Neural progenitor cell (in vitro differentiated cells): ENCODE results near the gene OSCAR. TPM values are rescaled to one million over a fixed set of nuclear protein-coding genes. Genes with fewer than 3 reads are reported as not detected.

Experiments
- DNase-seq: peaks from one replicate; pipeline ENCODE4 v3.0.0-alpha.2; 2016; ENCODE audit warnings: low spot score
- H2AFZ ChIP-seq: fragments of 200-600 bp; sonication (generic); replicated peaks from 2 replicates; pipeline ENCODE4 v1.6.1; 2016; ENCODE audit warnings: antibody characterized with exemption
- H3F3A ChIP-seq: fragments of 200-600 bp; sonication (generic); 2 replicates; pipeline ENCODE4 v1.6.1; 2016; ENCODE audit warnings: antibody characterized with exemption, low read depth
- H3K27ac ChIP-seq: fragments of 200-600 bp; sonication (generic); 2 replicates; pipeline ENCODE4 v1.5.1; 2016; ENCODE audit warnings: mild to moderate bottlenecking
- H3K27me3 ChIP-seq: fragments of 200-600 bp; sonication (generic); 2 replicates; pipeline ENCODE4 v1.6.1; 2016; ENCODE audit warnings: mild to moderate bottlenecking, moderate library complexity
- H3K36me3 ChIP-seq: fragments of 200-600 bp; sonication (generic); 2 replicates; pipeline ENCODE4 v1.5.1; 2016
- H3K4me1 ChIP-seq: fragments of 200-600 bp; sonication (generic); 2 replicates; pipeline ENCODE4 v1.6.1; 2016; ENCODE audit warnings: mixed run types
- H3K4me2 ChIP-seq: fragments of 200-600 bp; sonication (generic); 2 replicates; pipeline ENCODE4 v1.6.1; 2016
- H3K4me3 ChIP-seq: fragments of 200-600 bp; sonication (generic); 2 replicates; pipeline ENCODE4 v1.5.1; 2016
- H3K79me2 ChIP-seq: fragments of 200-600 bp; sonication (generic); 2 replicates; pipeline ENCODE4 v1.6.1; 2016; ENCODE audit warnings: low read depth
- H3K9ac ChIP-seq: fragments of 200-600 bp; sonication (generic); 2 replicates; pipeline ENCODE4 v1.6.1; 2016
- H3K9me3 ChIP-seq: fragments of 200-600 bp; sonication (generic); 2 replicates; pipeline ENCODE4 v1.5.1; 2016; ENCODE audit warnings: low read depth
- H4K20me1 ChIP-seq: fragments of 200-600 bp; sonication (generic); 2 replicates; pipeline ENCODE4 v1.6.1; 2016; ENCODE audit warnings: low read depth
- H3K27ac Mint-ChIP-seq: 3 replicates; pipeline ENCODE4 v1.8.0; 2021; ENCODE audit warnings: mixed read lengths
- H3K27me3 Mint-ChIP-seq: 2 replicates; pipeline ENCODE4 v1.8.0; 2022; ENCODE audit warnings: low read depth, mild to moderate bottlenecking, inconsistent platforms, moderate library complexity, mixed read lengths; ENCODE audit not compliant: insufficient read depth
- H3K36me3 Mint-ChIP-seq: 3 replicates; pipeline ENCODE4 v1.8.0; 2021; ENCODE audit warnings: mixed read lengths
- H3K4me1 Mint-ChIP-seq: 3 replicates; pipeline ENCODE4 v1.8.0; 2021; ENCODE audit warnings: mixed read lengths
- H3K4me3 Mint-ChIP-seq: 3 replicates; pipeline ENCODE4 v1.8.0; 2021; ENCODE audit warnings: mild to moderate bottlenecking, moderate library complexity, mixed read lengths
- H3K9me3 Mint-ChIP-seq: 3 replicates; pipeline ENCODE4 v1.8.0; 2020; ENCODE audit warnings: mixed read lengths
- EZH2 ChIP-seq: fragments of 200-600 bp; sonication (generic); IDR thresholded peaks from 2 replicates; pipeline ENCODE4 v1.6.1; 2017; ENCODE audit warnings: antibody characterized with exemption, mild to moderate bottlenecking, moderate library complexity
- EZH2phosphoT487 ChIP-seq: fragments of 200-600 bp; sonication (generic); IDR thresholded peaks from 2 replicates; pipeline ENCODE4 v1.6.1; 2017; ENCODE audit warnings: antibody characterized with exemption
- total RNA-seq: library from RNA; depleted of rRNA; stranded (reverse); fragments of >200 nt; gene quantifications from 2 replicates; pipeline ENCODE4 v1.2.3, GENCODE V29; 2015; ENCODE audit warnings: low replicate concordance
- TF ChIP-seq, protein P1 (sequence below): fragments of 200-600 bp; sonication (generic); IDR thresholded peaks from 2 replicates; pipeline ENCODE4 v1.5.1; 2017; ENCODE audit warnings: antibody characterized with exemption, mild to moderate bottlenecking

The OSCAR gene
- total RNA-seq, 1 donor from 2014 or later = not detected

DNA sequence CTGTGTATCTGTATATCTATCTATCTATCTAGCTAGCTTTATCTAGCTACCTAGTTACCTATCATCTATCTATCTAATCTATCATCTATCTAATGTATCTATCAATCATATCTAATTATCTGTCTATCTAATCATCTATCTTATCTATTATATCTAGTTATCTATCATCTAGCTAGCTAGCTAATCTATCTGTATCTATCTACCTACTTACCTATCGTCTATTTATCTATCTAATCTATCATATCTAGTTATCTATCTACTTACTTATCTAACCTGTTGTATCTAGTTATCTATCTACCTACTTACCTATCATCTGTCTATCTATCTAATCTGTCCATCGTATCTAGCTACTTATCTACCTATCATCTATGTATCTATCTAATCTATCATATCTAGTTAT lies 54.8 kb downstream of the OSCAR start:
- no peaks in the 10 kb centered on the region for H3K4me1 ChIP-seq
- no peak overlapping the region for H3K4me3 ChIP-seq
- no peak overlapping the region for H3K4me2 ChIP-seq
- peaks cover 19% of the 10 kb centered on the region for H3K27me3 ChIP-seq
- no peak overlapping the region for H2AFZ ChIP-seq
- H3K36me3 ChIP-seq = no peaks in the 10 kb centered on the region
- no peaks in the 10 kb centered on the region for H3K4me1 Mint-ChIP-seq
- H3K27me3 Mint-ChIP-seq = peaks cover 9% of the 10 kb centered on the region
- H3K36me3 Mint-ChIP-seq = no peaks in the 10 kb centered on the region
- H3K79me2 ChIP-seq = no peaks in the 10 kb centered on the region
- H3K4me3 Mint-ChIP-seq = no peak overlapping the region
- H3K9me3 Mint-ChIP-seq = no peaks in the 10 kb centered on the region
- TF ChIP-seq EZH2 (no peak), EZH2phosphoT487 (no peak)
- TF ChIP-seq, protein P1, sequence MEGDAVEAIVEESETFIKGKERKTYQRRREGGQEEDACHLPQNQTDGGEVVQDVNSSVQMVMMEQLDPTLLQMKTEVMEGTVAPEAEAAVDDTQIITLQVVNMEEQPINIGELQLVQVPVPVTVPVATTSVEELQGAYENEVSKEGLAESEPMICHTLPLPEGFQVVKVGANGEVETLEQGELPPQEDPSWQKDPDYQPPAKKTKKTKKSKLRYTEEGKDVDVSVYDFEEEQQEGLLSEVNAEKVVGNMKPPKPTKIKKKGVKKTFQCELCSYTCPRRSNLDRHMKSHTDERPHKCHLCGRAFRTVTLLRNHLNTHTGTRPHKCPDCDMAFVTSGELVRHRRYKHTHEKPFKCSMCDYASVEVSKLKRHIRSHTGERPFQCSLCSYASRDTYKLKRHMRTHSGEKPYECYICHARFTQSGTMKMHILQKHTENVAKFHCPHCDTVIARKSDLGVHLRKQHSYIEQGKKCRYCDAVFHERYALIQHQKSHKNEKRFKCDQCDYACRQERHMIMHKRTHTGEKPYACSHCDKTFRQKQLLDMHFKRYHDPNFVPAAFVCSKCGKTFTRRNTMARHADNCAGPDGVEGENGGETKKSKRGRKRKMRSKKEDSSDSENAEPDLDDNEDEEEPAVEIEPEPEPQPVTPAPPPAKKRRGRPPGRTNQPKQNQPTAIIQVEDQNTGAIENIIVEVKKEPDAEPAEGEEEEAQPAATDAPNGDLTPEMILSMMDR = no peak
- no peaks in the 10 kb centered on the region for H4K20me1 ChIP-seq
- no peak overlapping the region for H3K9ac ChIP-seq
- H3K27ac ChIP-seq = no peak overlapping the region
- H3K9me3 ChIP-seq = no peaks in the 10 kb centered on the region
- H3F3A ChIP-seq = no peaks in the 10 kb centered on the region
- DNase-seq = no peak
- no peak overlapping the region for H3K27ac Mint-ChIP-seq

Other genes with a start within 250 kb of the OSCAR start
- gene MYADM, start 232.9 kb downstream of the OSCAR start, total RNA-seq = 11.5 and 25.6 TPM in 2 replicates
- gene PRKCG, start 218.6 kb downstream of the OSCAR start, total RNA-seq = 0.51 and 3.3 TPM in 2 replicates
- 6.7 and 27.3 TPM in 2 replicates for gene CACNG7, start 191.5 kb downstream of the OSCAR start, total RNA-seq
- 0.02 and 0.37 TPM in 2 replicates for gene CACNG8, start 137.9 kb downstream of the OSCAR start, total RNA-seq
- 1.0 TPM in 1 of 2 replicates, not detected in the other for gene CACNG6, start 109.2 kb downstream of the OSCAR start, total RNA-seq
- gene VSTM1, start 36.9 kb downstream of the OSCAR start, total RNA-seq = 0.12 TPM in 1 of 2 replicates, not detected in the other
- not detected in 2 replicates for gene TARM1, start 19.4 kb downstream of the OSCAR start, total RNA-seq
- gene NDUFA3, start 2.1 kb upstream of the OSCAR start, total RNA-seq = 40.3 and 75.9 TPM in 2 replicates
- 9.4 and 18.0 TPM in 2 replicates for gene TFPT, start 14.9 kb upstream of the OSCAR start, total RNA-seq
- gene PRPF31, start 15.0 kb upstream of the OSCAR start, total RNA-seq = 62.0 and 64.4 TPM in 2 replicates
- 23.2 and 29.4 TPM in 2 replicates for gene CNOT3, start 37.0 kb upstream of the OSCAR start, total RNA-seq
- 2.7 and 5.4 TPM in 2 replicates for gene LENG1, start 58.9 kb upstream of the OSCAR start, total RNA-seq
- 0.46 TPM in 1 of 2 replicates, not detected in the other for gene TMC4, start 72.4 kb upstream of the OSCAR start, total RNA-seq
- 20.0 and 91.0 TPM in 2 replicates for gene MBOAT7, start 88.8 kb upstream of the OSCAR start, total RNA-seq
- gene TSEN34, start 90.5 kb upstream of the OSCAR start, total RNA-seq = 10.3 and 37.3 TPM in 2 replicates
- gene RPS9, start 100.1 kb upstream of the OSCAR start, total RNA-seq = 1,773 and 2,732 TPM in 2 replicates
- gene LILRB3, start 122.2 kb upstream of the OSCAR start, total RNA-seq = not detected in 2 replicates
- gene LILRA6, start 142.0 kb upstream of the OSCAR start, total RNA-seq = not detected in 2 replicates
- gene LILRB5, start 156.5 kb upstream of the OSCAR start, total RNA-seq = not detected in 2 replicates
- not detected in 2 replicates for gene LILRB2, start 180.3 kb upstream of the OSCAR start, total RNA-seq
- gene LILRA5, start 212.4 kb upstream of the OSCAR start, total RNA-seq = not detected in 2 replicates
- not detected in 2 replicates for gene LILRA4, start 238.4 kb upstream of the OSCAR start, total RNA-seq